Measurements from ENCODE around the gene POMT2.
"Not testable (repeated sequence)": the region's sequence is repeated elsewhere in the genome, so short reads cannot be mapped to it uniquely, and the experiment has no call there.

POMT2 gene

DNA sequence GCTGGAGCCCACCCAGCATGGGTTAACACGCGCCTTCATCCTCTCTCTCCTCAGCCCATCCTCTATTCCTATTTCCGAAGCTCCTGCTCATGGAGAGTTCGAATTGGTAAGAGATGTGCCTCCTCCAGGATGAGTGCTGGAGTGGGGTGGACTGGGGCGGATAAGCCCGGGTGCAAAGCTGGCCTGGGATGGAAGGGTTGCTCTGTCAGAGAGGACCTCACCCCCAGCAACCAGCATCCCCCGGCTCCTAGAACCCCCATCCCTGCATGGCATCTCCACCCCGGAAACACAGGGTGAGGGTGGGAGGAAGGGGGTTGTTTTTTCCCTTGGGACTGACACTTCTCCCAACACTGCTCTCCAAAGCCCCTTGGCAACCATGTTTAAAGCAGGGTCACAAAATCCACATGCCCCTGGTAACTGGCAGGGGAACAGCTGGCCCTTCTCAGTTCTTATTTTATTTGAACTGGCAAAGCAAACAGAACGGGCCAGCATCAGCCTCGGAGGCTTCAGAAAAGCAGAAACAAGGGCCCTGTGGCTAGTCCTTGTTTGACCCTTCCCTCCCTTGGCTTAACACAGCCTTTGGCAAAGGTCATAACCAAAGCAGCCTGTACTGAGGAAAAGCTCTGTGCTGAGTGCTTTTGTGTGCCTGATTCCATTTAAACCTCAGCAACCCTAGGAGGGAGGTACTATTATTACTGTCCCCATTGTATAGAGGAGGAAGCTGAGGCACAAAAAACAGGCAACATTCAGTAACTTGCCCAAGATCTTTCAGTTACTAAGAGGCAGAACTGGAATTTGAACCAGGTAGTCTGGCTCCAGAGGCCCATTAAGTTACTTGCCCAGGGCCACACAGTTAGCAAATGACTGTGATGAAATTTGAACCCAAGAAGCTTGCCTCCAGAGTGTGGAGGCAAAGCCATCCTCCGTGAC, 4.4 kb upstream of the POMT2 start:
- no peak for DNase-seq (ENCODE audit: low read depth)

DNA sequence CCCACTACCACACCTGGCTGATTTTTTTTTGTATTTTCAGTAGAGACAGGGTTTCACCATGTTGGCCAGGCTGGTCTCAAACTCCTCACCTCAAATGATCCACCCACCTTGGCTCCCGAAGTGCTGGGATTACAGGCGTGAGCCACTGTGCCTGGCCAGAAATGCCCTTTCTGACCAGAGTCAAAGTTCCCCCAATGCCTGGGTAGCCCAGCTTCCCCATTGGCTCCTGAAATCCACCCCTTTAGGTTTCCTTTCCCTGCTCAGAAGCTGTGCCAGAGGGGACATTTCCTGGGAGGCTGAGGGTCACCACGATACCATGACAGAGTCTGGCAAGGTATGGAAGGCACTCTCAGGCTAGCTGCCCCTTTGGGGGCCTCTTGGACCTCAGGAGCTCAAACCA, 3.6 kb upstream of the POMT2 start:
- no peak for DNase-seq (ENCODE audit: low read depth)

DNA sequence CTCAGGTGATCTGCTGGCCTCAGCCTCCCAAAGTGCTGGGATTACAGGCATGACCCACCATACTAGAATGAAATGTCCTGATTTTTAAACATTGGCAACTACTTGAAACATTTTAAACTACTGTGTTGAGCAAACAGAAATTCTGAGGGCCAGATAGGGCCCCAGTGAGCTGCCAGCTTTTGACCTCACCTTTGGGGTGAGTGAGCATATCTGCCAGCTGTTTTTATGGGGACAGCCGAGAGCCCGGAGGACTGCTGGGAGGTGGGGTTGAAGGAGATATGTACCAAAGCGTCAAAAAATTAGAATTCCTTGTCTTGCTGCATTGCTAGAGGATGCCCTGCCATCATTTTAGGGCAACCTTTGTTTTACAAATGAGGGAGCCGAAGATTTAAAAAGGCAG, 2.9 kb upstream of the POMT2 start:
- no peak for DNase-seq (ENCODE audit: low read depth)

DNA sequence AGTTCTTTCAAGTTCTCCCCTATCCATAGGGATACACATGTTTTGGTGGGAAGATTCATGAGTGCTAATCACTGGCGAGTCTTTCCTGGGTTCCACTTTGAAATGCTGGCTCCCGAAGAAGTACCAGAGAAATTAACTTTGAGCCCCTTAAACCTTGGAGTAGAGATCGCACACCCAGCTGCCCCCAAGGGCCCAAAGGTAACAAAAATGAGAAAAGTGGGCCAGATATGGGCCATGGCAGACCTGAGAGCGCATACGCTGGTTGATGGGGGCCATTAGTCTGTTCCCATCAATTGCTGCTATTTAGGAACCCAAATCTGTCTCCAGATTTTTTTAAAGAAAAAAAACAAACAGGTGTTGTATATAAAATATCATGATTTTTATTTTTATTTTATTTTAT, 2.3 kb upstream of the POMT2 start:
- DNase-seq (ENCODE audit: low read depth), result no peak

DNA sequence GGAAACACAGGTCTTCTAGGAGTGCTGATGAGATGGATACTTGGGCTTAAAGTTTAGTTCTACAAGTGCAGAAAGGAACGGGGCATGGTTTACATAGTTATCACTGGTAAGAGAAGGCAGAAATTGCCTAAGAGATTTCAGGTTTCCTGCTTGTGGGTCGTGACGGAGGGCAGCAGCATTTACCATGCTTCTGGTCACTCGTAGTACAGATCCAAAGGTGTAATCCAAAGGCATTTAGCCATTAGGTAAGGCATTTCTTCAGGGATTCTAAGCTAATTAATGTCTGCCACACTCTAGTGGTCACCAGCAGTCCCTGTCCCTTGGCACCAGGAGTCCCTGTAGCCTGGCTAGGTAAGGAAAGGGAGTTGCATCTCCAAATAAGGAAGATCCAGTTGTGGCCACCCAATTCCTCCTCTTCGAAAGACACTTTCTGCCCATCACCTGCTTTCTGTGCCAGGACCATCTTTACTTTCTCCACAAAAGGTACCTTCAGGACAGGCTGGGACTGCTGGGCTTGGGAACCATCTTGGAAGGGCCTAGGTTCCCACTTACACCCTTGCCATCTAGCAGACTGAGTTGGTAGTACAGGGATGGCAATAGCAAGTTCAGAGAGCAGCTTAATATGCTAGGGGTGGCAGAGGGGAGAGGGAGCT, 1.7 kb upstream of the POMT2 start:
- DNase-seq (ENCODE audit: low read depth), result no peak

DNA sequence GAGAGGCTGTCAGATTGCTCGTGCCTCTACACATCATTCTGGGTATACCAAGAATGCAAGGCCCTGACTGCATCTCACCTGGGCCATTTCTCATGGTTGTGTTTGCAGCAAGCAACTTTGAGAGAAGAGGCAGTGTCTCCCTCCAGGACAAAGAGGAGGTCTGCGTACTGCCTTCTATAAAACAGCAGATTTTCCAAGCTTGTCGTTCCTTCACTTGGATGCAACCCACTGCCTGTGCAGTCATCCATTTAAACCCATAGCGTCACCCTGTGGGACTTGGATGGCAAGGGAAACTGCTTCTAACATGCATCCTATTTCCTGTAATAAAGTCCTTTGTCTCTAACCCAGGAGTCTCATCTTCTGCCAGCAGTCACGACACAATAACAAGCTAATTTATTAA, 1.3 kb downstream of the POMT2 start:
- DNase-seq (ENCODE audit: low read depth), result no peak

DNA sequence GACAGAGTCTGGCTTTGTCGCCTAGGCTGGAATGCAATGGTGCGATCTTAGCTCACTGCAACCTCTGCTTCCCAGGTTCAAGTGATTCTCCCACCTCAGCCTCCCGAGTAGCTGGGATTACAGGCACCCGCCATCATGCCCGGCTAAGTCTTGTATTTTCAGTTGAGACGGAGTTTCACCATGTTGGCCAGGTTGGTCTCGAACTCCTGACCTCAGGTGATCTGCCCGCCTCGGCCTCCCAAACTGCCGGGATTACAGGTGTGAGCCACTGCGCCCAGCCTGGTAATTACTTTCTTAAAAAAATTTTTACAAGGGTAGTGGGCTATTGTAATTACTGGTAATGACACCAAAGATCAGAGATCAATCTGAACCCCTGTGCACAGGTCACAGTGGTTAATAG, 1.9 kb downstream of the POMT2 start:
- not testable (repeated sequence) for DNase-seq (ENCODE audit: low read depth)

DNA sequence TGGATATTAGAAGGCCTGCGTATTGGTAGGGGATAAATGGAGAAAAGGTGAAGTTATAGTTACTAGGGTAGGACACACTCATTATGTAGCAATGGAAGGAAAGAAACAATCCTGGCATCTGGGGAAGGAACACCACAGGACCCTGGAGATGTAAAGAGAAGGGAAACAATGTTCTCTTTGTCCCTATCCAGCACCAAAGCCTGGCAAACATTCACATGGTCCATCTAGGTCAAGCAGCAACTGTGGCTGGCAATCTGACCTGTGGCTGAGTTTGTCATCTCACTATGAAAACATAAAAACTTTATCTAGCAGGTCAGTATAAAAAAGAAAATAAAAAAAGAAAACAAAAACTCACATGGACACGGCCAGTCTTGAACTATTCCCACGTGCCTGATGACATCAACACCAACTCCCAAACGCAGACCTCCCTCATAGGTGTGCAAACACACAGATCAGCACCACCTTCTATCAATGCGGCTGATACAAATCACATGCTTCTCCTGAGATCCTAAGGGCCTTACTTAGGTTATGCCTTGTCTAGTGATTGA, 2.6 kb downstream of the POMT2 start:
- no peak for DNase-seq (ENCODE audit: low read depth)

DNA sequence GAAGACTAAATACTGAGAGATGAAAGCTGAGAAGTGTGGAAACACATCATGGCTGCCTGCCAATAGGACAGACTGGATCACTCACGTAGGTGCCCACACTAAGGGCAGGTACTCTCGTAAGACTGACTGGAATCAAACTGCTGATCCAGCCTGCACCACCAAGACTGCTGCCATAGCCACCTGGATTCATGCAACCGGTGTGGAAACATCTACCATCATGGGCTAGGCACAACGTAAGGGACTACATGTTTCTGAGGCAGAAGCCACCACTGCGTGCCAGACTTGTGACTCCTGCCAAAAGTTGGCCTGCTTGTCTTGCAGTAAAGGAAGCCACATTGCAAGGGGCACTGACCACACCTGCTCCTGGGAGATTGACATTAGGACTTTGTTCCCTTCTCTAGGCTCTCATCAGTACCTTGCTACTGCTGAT, 3.8 kb downstream of the POMT2 start:
- DNase-seq (ENCODE audit: low read depth), result no peak

DNA sequence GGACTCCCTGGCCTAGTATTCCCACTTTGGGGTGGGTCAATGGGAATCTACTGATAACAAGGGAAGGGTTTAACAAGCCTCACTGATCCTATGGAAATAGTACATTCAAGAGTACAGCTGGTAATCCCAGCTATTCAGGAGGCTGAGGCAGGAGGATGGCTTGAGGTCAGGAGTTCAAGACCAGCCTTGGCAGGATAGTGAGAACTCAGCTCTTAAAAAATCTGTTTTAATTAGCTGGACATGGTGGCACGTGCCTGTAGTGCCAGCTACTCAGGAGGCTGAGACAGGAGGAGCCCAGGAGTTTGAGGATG, 4.5 kb downstream of the POMT2 start:
- DNase-seq (ENCODE audit: low read depth), result no peak

DNA sequence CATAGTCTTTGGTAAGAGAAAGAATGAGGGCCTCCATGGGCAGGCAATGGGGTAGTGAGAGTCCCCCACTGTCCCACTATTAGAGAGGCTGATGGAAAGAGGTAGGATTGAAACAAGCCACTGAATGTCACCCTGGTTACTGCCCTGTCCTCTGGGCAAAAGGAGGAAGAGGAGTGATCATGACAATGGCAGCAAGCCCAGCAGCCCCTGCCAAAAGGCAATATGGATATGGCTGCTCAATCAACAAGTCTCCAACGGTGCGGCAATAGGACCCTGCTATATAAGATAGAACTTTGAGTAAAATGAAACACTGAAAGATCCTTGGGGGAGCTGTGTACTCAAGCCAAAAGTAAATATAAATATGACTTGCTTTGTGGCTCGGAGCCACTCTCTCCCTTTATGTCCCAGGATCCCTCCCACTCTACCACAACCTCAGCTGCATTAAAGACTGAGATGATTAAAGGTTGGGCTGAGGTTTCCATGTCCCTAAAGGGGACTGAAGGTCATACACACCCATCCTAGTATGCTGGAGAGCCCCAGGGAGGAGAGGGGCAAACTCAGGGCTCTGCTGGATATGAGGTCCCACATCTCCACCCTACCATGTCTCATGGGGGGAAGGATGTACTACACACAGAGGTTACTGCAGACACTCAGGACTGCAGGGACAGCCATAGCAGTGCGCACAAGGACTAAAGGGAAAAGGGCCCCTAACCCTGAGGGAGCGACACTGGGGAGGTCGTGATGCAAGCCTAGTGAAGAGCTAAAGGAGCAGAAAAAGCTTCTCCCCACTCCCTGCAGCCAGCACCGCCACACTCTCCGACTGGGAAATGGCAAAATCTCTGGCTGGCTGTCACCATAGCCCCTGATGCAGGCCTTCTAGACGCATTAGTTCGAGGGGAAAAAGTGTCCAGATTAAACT, 5.9 kb downstream of the POMT2 start:
- no peak for DNase-seq (ENCODE audit: low read depth)

DNA sequence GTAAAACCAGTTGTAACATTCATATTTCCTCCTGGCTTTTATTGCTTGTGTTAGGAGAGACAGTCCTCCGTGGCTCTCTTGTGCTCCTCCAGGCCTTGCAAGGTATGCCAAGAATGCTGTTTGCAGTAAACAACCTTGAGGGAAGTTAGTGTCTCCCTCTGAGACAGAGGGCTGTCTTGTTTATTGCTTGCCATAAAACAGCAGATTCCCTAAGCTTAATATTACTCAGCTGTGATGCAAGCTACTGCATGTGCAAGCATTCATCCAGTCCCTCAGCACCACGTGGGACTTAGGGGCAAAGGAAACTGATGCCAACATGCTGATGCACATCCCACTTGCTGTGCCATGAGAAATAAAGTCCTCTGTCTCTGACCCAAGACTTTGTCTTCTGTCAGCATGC, 6.6 kb downstream of the POMT2 start:
- DNase-seq (ENCODE audit: low read depth), result no peak

DNA sequence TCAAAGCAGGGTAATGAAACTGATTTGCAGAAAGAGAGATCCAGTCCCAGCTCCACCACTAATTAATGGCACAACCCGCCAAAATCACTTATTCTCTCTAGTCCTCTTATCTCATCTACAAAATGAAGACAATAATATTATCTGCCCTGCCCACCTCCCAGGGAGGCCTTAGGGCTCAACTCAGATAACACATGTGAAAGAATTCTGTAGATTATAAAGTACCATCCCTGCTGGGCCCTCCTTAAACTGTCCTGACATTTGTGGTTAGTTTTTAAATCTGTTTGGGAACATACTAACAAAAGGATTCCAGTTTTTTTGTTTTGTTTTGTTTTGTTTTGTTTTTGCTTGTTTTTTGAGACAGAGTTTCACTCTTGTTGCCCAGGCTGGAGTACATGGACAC, 7.3 kb downstream of the POMT2 start:
- no peak for DNase-seq (ENCODE audit: low read depth)

DNA sequence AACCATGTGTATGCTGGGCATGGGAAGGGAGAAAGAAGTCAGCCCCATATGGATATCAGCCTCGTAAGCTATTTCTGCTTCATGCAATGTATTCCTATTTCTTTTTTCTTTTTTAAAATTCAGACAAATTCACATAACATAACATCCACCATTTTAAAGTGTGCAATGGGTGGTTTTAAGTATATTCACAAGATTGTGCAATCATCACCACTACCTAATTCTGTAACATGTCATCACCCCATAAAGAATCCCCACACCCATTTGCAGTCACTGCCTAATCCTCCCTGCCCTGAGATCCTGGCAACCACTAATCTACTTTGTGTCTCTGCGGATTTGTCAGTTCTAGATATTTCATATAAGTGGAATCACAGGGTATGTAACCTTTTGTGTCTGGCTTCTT, 9.5 kb downstream of the POMT2 start:
- DNase-seq (ENCODE audit: low read depth), result no peak

DNA sequence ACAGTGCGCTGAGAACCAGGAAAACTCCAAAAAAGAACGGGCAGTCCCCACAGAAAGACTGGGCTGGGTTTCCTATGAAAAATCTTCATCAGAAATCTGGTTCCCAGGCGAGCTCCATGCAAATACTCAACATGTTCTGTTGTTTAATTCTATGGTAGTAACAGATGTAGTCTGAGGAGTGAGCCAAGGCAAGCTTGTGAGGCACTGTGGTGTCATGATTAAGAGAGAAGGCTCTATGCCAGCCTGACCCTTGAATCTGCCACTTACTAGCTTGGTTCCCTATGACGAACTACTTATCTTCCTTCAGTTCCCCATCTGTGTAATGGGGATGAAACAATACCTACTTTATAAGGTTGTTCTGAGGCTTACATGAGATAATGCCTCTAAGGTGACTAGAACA, 10.7 kb downstream of the POMT2 start:
- no peak for DNase-seq (ENCODE audit: low read depth)

DNA sequence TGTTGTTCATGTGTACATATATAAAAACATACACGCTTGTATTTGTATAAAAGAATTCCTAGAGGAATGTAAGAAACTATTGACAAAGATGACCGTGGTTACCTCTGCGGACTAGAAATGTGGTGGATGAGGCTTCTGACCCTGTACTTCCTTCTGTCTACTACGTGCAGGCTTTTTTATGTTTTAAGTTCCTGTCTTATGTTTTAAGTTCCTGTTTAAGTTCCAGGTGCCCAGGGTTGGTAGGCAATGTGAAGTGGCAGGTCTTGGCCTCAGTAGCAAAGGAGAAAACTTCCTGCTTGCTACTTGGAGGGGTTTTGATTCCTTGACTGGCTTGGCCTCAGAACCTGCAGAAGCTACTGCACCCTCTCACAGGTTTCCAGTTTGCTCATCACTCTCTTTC, 11.6 kb downstream of the POMT2 start:
- no peak for DNase-seq (ENCODE audit: low read depth)

DNA sequence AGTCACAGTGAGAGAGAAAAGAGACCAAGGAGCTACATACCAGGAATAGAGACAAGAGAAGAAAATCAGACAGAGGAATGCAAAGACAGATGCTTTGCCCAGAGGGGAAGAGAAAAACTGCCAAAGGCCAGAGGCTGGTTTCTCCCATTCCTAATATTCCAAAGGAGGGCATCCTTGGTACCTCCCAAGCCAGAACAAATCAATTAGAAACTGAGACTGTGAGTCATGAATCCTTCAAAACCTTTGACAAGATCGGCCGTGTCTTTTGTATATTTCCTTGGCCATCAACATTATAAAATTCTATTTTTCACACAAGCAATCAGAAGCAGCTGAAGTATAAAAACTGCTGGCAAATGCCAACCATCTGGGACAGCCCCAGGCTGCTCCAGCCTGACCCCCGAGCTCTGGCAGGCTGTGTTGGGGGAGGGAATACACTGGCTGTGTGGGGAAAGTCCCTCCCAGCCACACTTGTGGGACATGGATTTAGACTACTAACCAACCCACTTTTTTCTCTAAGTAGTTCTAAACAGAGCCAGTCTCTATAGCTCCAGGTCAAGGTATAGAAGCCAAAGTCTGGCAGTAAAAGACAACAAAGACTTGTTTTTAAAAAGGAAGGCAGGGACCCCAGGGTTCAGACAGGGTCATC, 13.7 kb downstream of the POMT2 start:
- DNase-seq (ENCODE audit: low read depth), result no peak

DNA sequence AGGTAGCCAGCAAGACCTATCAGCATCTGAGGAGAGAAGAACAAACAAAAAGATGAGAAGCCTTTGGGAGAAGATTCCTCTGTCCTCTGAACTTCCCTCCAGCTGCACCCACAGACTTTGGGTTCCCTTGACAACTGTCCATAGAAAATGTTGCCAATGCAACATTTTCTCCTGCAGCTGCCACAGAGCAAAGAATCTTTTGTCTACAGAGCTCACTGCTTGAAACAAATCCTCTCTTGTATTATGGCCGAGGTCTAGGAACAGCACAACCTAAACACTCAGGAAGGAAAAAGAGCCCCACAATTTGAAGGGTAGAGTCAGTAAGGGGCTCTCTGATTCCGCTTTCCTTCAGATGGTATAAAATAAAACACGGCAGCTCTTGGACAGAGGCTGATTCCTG, 14.3 kb downstream of the POMT2 start:
- DNase-seq (ENCODE audit: low read depth), result no peak

DNA sequence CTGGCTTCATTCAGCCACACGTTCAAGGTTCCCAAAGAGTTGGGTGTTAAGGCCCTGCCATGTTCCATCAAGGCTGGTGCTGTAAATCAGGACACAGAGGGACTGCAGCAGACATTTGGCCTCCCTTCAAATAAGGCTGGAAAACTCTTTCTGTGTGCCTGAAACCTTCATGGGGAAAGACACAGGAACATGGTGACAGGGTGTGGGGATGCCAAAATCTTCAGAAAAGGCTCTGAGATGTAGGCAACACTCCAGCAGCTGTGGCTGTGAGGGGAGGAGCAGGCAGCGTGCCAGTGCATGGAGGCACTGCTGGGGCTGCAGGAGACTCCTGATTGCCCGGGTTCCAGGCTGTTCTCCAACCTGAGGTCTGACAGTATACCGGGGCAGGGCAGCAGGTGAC, 15.0 kb downstream of the POMT2 start:
- no peak for DNase-seq (ENCODE audit: low read depth)

DNA sequence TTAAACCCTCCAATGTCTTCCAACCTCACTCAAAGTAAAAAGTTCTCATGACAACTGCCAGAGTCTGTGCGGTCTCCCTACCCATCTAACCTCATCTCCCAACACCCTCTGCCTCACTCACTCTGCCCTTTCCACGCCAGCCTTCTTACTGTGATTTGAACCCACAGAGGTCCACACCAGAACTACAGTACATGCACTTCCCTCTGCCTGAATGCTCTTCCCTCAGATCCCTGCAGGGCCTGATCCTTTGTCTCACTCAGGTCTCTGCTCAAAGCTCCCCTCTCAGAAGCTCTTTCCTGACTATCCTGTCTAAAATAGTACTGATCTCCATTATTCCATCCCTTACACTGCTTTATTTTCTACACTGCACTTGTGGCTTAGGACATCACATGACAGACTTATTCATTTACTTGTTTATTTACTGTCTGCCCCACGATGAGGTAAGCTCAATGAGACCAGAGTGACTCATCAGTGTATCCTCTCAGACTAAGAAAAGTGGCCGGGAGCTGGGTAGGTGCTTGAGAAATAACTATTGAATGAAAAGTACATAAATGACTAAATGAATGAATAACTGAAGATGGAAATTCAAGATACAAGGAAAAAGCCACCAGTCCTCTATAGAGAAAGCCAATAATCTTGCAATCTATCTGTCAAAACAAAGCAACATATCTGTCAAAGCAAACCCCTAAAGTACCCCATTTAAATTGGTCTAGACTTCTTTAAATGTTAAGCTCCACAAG, 17.1 kb downstream of the POMT2 start:
- no peak for DNase-seq (ENCODE audit: low read depth)

DNA sequence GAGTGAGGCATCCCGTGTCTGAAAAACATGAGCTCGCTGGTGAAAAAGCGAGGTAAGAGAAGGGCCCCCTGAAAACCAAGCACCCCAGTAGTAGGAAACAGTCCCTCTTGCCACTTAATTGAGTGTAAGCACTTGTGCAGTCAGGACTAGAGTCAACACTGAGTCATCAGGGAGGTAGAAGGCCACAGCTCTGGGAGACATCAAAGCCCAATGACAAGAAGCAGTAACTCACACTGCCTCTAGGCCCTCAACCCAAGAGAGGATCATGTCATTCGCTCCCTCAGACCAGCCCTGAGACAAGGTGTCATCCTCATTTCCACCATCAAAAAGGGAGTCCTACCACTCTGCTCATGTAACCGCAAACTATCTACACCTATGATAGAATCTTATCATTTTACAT, 17.8 kb downstream of the POMT2 start:
- DNase-seq (ENCODE audit: low read depth), result no peak
